Thyroid gland (tissue), 4 donors: Measurements from ENCODE around the gene GOLGA6C.
"Not testable (repeated sequence)": the region's sequence is repeated elsewhere in the genome, so short reads cannot be mapped to it uniquely, and the experiment has no call there.

ENCODE experiments used
- POLR2A ChIP-seq, 2 donors: fragments of 450-650 bp; IDR thresholded peaks; one replicate each; pipeline ENCODE4 v1.6.1; 2017; ENCODE audit warnings: antibody characterized with exemption in 2 of 2, mild to moderate bottlenecking in 2 of 2, moderate library complexity in 1 of 2
- TF ChIP-seq, protein P1 (sequence below), 6 experiments: fragments of 200-600 bp in 3 of 6; fragments of 450-650 bp in 3 of 6; sonication (generic) in 3 of 6; IDR thresholded peaks; one replicate each; pipeline ENCODE4 v1.5.1; 2016 to 2019; ENCODE audit warnings: antibody characterized with exemption in 6 of 6, mild to moderate bottlenecking in 2 of 6, inconsistent platforms in 1 of 6, moderate library complexity in 1 of 6

DNA sequence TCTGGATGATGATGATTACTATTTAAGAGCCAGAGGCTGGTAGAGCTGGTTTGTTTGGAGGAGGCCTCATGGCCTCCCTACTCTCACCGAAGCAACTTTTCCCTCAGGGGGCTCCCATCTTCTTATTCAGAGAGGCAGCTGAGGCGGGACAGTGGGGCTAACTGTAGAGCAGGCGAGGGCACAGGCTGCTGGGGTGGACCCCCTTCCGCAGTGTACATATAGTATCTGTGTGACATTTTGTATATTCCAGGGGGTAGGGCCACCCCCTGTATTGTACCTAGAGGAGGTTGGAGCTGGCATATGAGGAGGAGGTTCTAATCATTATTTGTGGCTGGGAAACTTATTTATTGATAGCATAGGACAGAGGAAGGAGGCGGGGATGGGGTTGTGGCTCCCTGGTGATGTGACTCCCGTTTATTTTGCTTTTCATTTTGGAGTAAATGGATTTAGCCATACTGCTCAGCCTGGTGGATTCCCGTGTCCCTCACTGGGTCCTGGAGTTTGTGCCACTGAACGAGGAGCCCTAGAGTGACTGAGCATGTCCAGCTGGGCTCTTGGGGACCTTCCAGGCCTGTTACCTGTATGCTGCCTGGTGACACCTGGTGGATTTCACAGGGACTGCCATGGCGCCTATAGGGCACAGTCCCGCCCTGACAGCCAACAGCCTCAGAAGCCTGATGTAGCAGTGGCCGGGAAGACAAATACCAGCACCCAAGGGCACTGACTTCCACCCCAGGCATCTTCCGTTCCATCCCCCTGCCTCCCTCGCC is 40.6 kb downstream of the GOLGA6C start:
- TF ChIP-seq, protein P1, sequence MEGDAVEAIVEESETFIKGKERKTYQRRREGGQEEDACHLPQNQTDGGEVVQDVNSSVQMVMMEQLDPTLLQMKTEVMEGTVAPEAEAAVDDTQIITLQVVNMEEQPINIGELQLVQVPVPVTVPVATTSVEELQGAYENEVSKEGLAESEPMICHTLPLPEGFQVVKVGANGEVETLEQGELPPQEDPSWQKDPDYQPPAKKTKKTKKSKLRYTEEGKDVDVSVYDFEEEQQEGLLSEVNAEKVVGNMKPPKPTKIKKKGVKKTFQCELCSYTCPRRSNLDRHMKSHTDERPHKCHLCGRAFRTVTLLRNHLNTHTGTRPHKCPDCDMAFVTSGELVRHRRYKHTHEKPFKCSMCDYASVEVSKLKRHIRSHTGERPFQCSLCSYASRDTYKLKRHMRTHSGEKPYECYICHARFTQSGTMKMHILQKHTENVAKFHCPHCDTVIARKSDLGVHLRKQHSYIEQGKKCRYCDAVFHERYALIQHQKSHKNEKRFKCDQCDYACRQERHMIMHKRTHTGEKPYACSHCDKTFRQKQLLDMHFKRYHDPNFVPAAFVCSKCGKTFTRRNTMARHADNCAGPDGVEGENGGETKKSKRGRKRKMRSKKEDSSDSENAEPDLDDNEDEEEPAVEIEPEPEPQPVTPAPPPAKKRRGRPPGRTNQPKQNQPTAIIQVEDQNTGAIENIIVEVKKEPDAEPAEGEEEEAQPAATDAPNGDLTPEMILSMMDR (IDR thresholded peaks at IDR 0.05): not testable (repeated sequence)
- TF ChIP-seq POLR2A (IDR thresholded peaks at IDR 0.05): not testable (repeated sequence)
